ENCODE results near the gene ANKRD53.
A peak's percentile ranks its signal among the peaks of the same experiment; 100 is the strongest.

The ANKRD53 gene

GRCh38 chr2:70943205-70943871 is 35.1 kb upstream of the ANKRD53 start:
- no peak for DNase-seq (ENCODE audit: low spot score)

- no peak for DNase-seq (ENCODE audit: low spot score)
Observed at GRCh38 chr2:70944111-70944690, 34.2 kb upstream of the ANKRD53 start.

- peak; percentile 44 for DNase-seq (ENCODE audit: low spot score)
Observed at GRCh38 chr2:70946832-70947442, 31.5 kb upstream of the ANKRD53 start.

GRCh38 chr2:70947556-70948184 is 30.8 kb upstream of the ANKRD53 start:
- no peak for DNase-seq (ENCODE audit: low spot score)

GRCh38 chr2:70948337-70949003 is 30.0 kb upstream of the ANKRD53 start:
- peak; percentile 84 for DNase-seq (ENCODE audit: low spot score)

GRCh38 chr2:70949086-70949485 is 29.3 kb upstream of the ANKRD53 start:
- no peak for DNase-seq (ENCODE audit: low spot score)

GRCh38 chr2:70954886-70955285 is 23.5 kb upstream of the ANKRD53 start:
- no peak for DNase-seq (ENCODE audit: low spot score)

GRCh38 chr2:70956141-70956540 is 22.3 kb upstream of the ANKRD53 start:
- no peak for DNase-seq (ENCODE audit: low spot score)

- DNase-seq (ENCODE audit: low spot score), result no peak
Observed at GRCh38 chr2:70957798-70958197, 20.6 kb upstream of the ANKRD53 start.

- no peak for DNase-seq (ENCODE audit: low spot score)
Observed at GRCh38 chr2:70958759-70959158, 19.7 kb upstream of the ANKRD53 start.

- DNase-seq (ENCODE audit: low spot score), result no peak
Observed at GRCh38 chr2:70959271-70959761, 19.1 kb upstream of the ANKRD53 start.

GRCh38 chr2:70959851-70960832 is 18.3 kb upstream of the ANKRD53 start:
- no peak for DNase-seq (ENCODE audit: low spot score)

GRCh38 chr2:70960833-70961647 is 17.4 kb upstream of the ANKRD53 start:
- no peak for DNase-seq (ENCODE audit: low spot score)

- DNase-seq (ENCODE audit: low spot score), result no peak
Observed at GRCh38 chr2:70961648-70961994, 16.8 kb upstream of the ANKRD53 start.

- no peak for DNase-seq (ENCODE audit: low spot score)
Observed at GRCh38 chr2:70962211-70962884, 16.1 kb upstream of the ANKRD53 start.

- DNase-seq (ENCODE audit: low spot score), result no peak
Observed at GRCh38 chr2:70962885-70963878, 15.2 kb upstream of the ANKRD53 start.

GRCh38 chr2:70964133-70964532 is 14.3 kb upstream of the ANKRD53 start:
- no peak for DNase-seq (ENCODE audit: low spot score)

GRCh38 chr2:70964596-70965386 is 13.6 kb upstream of the ANKRD53 start:
- DNase-seq (ENCODE audit: low spot score), result peak; percentile 48

All from HuH-7.5 (cell line).